Fibroblast of the aortic adventitia (primary cell): ENCODE results near the gene LMTK3. TPM values are rescaled to one million over a fixed set of nuclear protein-coding genes. Genes with fewer than 3 reads are reported as not detected.

Experiments
- DNase-seq: peaks from one replicate; pipeline ENCODE4 v3.0.0-alpha.2; 2010; ENCODE audit warnings: low read depth
- H3K4me3 ChIP-seq: 2 replicates; pipeline ENCODE4 v1.5.1; 2011; ENCODE audit warnings: low read depth, mild to moderate bottlenecking, control low read depth, low read length, moderate library complexity
- CTCF ChIP-seq: IDR thresholded peaks from 2 replicates; pipeline ENCODE4 v1.5.1; 2011; ENCODE audit warnings: mild to moderate bottlenecking, low read length, control low read depth, inconsistent platforms; ENCODE audit not compliant: insufficient read depth
- total RNA-seq: library from RNA; depleted of rRNA; stranded (reverse); fragments of >200 nt; gene quantifications from 2 replicates; pipeline ENCODE4 v1.2.3, GENCODE V29; 2012; ENCODE audit warnings: low replicate concordance

Gene LMTK3
- total RNA-seq, 1 donor = not detected

DNA sequence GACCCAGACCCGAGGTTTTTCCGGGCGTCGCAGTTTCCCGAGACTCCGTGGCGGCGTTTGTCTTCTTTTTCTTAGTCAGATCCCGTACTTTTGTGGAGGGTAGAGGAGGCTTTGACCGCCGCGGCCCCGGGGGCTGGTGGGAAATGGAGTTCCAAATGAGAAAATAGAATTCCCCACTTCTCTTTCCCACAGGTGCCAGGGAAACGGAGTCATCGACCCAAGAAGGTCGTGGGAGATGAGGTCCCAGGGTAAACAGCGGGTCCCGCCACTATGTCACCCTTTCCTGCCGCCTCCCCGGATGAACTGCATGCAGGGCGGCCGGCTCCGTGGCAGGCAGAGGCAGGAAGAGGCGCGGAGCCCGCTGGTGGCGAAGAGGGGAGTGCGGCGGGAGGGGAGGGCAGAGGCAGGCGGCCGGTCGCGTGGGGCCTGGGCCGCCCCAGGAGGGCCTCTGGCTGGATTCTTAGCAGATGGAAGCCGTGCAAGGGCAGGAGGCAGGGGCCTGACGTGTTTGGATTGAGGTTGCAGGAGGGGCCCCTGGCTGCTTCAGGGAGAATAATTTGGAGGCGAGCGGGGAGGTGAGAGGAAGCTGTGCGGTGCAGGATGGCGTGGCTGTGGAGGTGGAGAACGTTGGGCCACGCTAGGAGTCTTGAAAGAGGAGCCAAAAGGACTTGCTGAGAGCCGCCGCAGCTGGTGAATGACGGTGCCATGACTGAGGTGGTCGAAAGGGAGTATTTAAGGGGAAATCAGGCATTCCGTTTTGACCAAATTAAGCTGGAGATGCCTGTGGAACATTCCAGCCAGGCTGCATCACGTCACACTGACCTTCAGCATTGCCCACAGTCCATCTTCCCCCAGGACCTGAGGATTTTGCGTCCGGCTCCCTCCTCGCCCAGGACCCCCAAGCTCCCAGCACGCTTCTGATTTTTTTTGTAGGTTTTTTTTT, 30.8 kb downstream of the LMTK3 start:
- peak; percentile 30 for DNase-seq
- TF ChIP-seq CTCF = no peak
- H3K4me3 ChIP-seq = peak overlapping the region; percentile 33

DNA sequence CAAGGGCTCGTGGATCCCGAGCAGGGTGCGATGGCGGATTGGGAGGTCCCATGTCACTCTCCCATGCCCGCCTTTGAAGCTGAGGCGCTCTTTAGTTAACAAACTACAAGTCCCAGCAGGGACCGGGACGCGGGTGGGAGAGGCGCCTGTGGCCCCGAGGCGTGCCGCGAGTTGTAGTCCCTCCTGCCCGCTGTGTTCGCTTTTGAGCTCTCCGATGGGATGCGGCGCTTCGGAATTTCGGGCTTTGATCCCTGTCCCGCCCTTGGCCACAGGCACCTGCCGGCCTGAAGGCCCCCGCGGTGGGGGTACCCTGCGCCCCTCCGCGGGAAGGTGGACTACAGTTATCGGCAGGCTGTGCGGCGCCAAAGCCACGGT, 31.5 kb downstream of the LMTK3 start:
- peak; percentile 20 for DNase-seq
- TF ChIP-seq CTCF = no peak
- H3K4me3 ChIP-seq = peak overlapping the region; percentile 33

GRCh38 chr19:48479686-48480085, 31.9 kb downstream of the LMTK3 start:
- H3K4me3 ChIP-seq = no peak overlapping the region
- no peak for TF ChIP-seq CTCF
- no peak for DNase-seq

- DNase-seq = no peak
- TF ChIP-seq CTCF = no peak
- H3K4me3 ChIP-seq = no peak overlapping the region
These were observed 33.0 kb downstream of the LMTK3 start for GRCh38 chr19:48478339-48479256.

DNA sequence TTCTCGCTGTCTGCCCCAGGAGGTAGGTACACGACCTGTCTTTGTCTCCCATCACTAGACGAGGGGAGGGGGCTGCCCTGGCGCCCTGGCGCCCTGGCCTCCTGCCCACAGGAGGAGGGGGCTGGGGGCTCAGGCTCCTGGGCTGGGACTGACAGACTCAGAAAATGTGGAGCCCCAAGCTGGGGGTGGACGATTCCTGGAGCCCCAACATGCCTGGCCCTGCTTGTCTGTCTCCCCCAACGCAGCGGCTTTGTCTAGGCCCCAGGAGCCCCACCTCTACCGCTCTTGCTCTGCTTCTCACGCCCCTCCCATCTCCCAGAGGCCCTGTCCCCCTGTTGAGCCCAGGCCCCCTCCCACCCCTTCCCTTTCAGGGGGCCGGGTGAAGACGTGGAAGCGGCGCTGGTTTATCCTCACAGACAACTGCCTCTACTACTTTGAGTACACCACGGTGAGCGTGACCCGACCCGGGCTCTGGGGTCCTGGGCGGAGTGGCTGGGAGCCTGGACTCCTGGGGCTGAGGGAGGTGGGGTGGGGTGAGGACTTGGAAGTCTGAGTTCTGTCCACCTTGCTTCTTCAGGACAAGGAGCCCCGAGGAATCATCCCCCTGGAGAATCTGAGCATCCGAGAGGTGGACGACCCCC, 33.8 kb downstream of the LMTK3 start:
- TF ChIP-seq CTCF = no peak
- DNase-seq = no peak
- H3K4me3 ChIP-seq = no peak overlapping the region

DNA sequence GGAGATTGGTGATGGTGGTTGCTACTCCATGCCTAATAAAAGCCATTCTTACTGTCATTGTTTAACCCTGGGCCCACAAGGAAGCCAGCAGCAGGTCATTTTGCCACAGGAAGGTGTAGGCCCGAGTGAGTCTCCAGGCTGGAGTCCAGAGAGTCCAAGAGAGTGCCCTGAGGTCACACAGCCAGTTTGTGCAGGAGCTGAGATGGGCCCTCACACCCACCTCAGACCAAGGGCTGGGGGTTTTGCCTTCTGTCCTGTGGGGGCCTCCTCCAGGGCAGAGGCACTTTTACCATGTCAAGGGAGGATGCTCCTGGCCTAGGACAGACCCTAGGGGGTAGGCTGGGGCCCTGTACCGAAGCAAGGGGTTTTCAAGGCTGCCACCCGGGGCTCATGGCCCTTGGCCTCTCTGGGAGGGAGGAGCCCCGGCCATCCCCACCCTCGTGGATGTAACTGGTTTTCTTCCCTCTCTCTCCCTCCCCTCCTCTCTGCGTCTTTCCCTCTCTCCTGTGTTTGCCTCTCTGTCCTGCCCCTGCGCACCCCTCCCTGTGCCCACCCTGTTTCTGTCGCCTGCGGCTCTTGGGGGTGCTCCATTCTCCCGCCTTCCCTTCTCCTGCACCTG, 34.5 kb downstream of the LMTK3 start:
- no peak for DNase-seq
- H3K4me3 ChIP-seq = no peak overlapping the region
- TF ChIP-seq CTCF = no peak
